Prostate gland (tissue), 2 donors: ENCODE data around the gene ZNF10. TPM values are rescaled to one million over a fixed set of nuclear protein-coding genes. Genes with fewer than 3 reads are reported as not detected.

Experiments used
- DNase-seq: peaks from one replicate; pipeline ENCODE4 v3.0.0-alpha.2; 2019; ENCODE audit warnings: low spot score
- H3K27ac ChIP-seq, 2 donors: fragments of 200-600 bp; sonication (generic); 2 replicates each; pipeline ENCODE4 v1.5.1; 2017 to 2019
- H3K27me3 ChIP-seq: fragments of 200-600 bp; sonication (generic); replicated peaks from 2 replicates; pipeline ENCODE4 v1.5.1; 2019; ENCODE audit not compliant: insufficient read depth
- H3K36me3 ChIP-seq, 2 donors: fragments of 200-600 bp; sonication (generic); 1 replicate in 1 of 2; 2 replicates in 1 of 2; pipeline versions ENCODE4 v1.5.1 to v1.8.1; 2017 to 2019
- H3K4me1 ChIP-seq: fragments of 200-600 bp; sonication (generic); replicated peaks from 2 replicates; pipeline ENCODE4 v1.5.1; 2019
- H3K4me3 ChIP-seq, 2 donors: fragments of 200-600 bp; sonication (generic); 2 replicates each; pipeline ENCODE4 v1.5.1; 2017 to 2019
- H3K9me3 ChIP-seq: fragments of 200-600 bp; sonication (generic); 2 replicates; pipeline ENCODE4 v1.5.1; 2017
- POLR2A ChIP-seq: fragments of 450-650 bp; IDR thresholded peaks from one replicate; pipeline ENCODE4 v1.6.1; 2016; ENCODE audit warnings: antibody characterized with exemption, mild to moderate bottlenecking
- POLR2AphosphoS5 ChIP-seq: sonication (generic); formaldehyde crosslinking; IDR thresholded peaks from one replicate; pipeline ENCODE4 v1.6.1; 2017; ENCODE audit warnings: antibody characterized with exemption
- WGBS: methylation state at CpG from one replicate; pipeline ENCODE4 v1.1.5; 2018; 5-methylcytosine and 5-hydroxymethylcytosine counted together
- intact Hi-C: fragments of 100-400 bp; cut with DNase I; formaldehyde crosslinking; loops from one replicate; pipeline ENCODE4 v1.14.2; 2022
- total RNA-seq, 2 donors: library from RNA; depleted of rRNA; stranded (reverse); fragments of >200 nt; gene quantifications; one replicate each; pipeline ENCODE4 v1.1.0, GENCODE V29; 2016
- TF ChIP-seq, protein P1 (sequence below), 4 experiments: fragments of 200-600 bp in 2 of 4; fragments of 450-650 bp in 2 of 4; sonication (generic) in 2 of 4; IDR thresholded peaks; 1 replicate in 3 of 4; 2 replicates in 1 of 4; pipeline ENCODE4 v1.5.1; 2016 to 2019; ENCODE audit warnings: antibody characterized with exemption in 4 of 4, mild to moderate bottlenecking in 2 of 4, moderate library complexity in 2 of 4

The ZNF10 gene
- total RNA-seq, 2 donors from 2014 or later = 11.6 to 20.3 TPM

DNA sequence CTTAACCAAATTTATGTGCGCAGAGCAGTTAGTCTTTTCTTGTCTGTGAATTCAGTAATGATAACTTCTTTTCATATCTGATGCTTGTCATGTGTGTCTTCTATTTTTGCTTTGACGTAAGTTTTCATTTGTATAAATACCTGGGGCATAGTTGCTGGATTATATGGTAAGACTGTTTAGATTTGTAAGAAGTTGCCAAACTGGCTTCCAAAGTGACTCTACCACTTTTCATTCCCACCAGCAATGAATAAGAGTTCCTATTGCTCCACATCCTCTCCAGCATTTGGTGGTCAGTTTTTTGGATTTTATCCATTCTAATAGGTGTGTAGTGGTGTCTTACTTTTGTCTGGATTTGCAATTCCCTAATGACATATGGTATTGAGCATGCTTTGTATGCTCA lies 59.7 kb downstream of the ZNF10 start:
- no peak for DNase-seq
- H3K27ac ChIP-seq = no peak overlapping the region
- TF ChIP-seq POLR2AphosphoS5 (no peak), POLR2A (no peak)
- TF ChIP-seq, protein P1, sequence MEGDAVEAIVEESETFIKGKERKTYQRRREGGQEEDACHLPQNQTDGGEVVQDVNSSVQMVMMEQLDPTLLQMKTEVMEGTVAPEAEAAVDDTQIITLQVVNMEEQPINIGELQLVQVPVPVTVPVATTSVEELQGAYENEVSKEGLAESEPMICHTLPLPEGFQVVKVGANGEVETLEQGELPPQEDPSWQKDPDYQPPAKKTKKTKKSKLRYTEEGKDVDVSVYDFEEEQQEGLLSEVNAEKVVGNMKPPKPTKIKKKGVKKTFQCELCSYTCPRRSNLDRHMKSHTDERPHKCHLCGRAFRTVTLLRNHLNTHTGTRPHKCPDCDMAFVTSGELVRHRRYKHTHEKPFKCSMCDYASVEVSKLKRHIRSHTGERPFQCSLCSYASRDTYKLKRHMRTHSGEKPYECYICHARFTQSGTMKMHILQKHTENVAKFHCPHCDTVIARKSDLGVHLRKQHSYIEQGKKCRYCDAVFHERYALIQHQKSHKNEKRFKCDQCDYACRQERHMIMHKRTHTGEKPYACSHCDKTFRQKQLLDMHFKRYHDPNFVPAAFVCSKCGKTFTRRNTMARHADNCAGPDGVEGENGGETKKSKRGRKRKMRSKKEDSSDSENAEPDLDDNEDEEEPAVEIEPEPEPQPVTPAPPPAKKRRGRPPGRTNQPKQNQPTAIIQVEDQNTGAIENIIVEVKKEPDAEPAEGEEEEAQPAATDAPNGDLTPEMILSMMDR (IDR thresholded peaks at IDR 0.05) = no peak
- no peaks in the 10 kb centered on the region for H3K9me3 ChIP-seq
- H3K4me1 ChIP-seq = no peaks in the 10 kb centered on the region
- H3K36me3 ChIP-seq = peaks cover 46 to 67% of the 10 kb centered on the region in 2 donors
- 93% methylated on average over 2 of the region's 2 CpGs for WGBS
- no peaks in the 10 kb centered on the region for H3K27me3 ChIP-seq
- no peak overlapping the region for H3K4me3 ChIP-seq
- intact Hi-C loops = no loop called here

DNA sequence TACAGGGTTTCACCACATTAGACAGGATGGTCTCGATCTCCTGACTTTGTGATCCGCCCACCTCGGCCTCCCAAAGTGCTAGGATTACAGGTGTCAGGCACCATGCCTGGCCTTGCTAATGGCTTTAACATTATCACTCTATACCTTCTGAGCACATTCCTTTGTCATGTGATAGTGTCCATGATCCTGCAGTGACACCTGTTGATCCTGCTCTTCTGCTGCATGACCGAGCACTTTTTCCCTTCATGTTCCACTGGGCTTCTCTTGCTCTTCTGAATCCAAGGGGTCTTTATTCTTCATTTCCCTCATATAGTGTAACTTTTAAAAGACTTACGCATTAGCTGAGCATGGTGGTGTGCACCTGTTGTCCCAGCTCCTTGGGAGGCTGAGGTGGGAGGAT lies 62.4 kb downstream of the ZNF10 start:
- 98% methylated on average over 5 of the region's 5 CpGs for WGBS
- intact Hi-C loops = no loop called here
- Histone ChIP-seq H3K27ac (no peak overlapping the region), H3K9me3 (peaks cover 5% of the 10 kb centered on the region), H3K27me3 (no peaks in the 10 kb centered on the region), H3K36me3 (peaks cover 51 to 69% of the 10 kb centered on the region in 2 donors), H3K4me1 (no peaks in the 10 kb centered on the region), H3K4me3 (no peak overlapping the region)
- TF ChIP-seq, protein P1 (IDR thresholded peaks at IDR 0.05) = no peak
- TF ChIP-seq POLR2A = no peak
- TF ChIP-seq POLR2AphosphoS5 = no peak
- DNase-seq = no peak

DNA sequence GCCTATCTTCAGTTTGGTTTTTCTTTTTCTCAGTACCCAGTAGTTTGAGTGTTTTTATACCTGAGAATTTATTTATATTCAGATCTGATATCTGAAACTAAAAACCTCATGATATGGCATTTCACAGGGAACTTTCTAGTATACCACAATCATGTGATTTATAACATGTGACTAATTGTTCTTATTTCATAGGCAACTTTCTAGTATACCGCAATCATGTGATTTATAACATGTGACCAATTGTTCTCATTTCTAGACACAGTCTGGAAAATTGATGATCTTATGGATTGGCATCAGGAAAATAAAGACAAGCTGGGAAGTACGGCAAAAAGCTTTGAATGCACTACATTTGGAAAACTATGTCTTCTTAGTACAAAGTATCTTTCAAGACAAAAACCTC lies 71.5 kb downstream of the ZNF10 start:
- no peak for DNase-seq
- no peak overlapping the region for H3K27ac ChIP-seq
- H3K27me3 ChIP-seq = no peaks in the 10 kb centered on the region
- H3K4me3 ChIP-seq = no peak overlapping the region
- H3K4me1 ChIP-seq = no peaks in the 10 kb centered on the region
- H3K36me3 ChIP-seq = peaks cover 19 to 20% of the 10 kb centered on the region in 2 donors
- 51% methylated on average over 2 of the region's 2 CpGs for WGBS
- intact Hi-C loops = no loop called here
- H3K9me3 ChIP-seq = peaks cover 9% of the 10 kb centered on the region
- TF ChIP-seq POLR2AphosphoS5 = no peak
- no peak for TF ChIP-seq POLR2A
- TF ChIP-seq, protein P1 (IDR thresholded peaks at IDR 0.05) = no peak

DNA sequence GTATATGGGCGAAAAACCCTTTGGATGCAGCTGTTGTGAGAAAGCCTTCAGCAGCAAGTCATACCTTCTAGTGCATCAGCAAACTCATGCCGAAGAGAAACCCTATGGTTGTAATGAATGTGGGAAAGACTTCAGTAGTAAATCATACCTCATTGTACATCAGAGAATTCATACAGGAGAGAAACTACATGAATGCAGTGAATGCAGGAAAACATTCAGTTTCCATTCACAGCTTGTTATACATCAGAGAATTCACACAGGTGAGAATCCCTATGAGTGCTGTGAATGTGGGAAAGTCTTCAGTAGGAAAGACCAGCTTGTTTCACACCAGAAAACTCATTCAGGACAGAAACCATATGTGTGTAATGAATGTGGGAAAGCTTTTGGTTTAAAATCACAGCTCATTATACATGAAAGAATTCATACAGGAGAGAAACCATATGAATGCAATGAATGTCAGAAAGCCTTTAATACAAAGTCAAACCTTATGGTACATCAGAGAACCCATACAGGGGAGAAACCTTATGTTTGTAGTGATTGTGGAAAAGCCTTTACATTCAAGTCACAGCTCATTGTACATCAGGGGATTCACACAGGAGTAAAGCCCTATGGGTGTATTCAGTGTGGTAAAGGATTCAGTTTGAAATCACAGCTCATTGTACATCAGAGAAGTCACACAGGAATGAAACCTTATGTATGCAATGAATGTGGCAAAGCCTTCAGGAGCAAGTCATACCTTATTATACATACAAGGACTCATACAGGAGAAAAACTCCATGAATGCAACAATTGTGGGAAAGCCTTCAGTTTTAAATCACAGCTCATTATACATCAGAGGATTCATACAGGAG lies 72.3 kb downstream of the ZNF10 start:
- Histone ChIP-seq H3K27ac (no peak overlapping the region), H3K9me3 (peaks cover 9% of the 10 kb centered on the region)
- 97% methylated on average over 2 of the region's 2 CpGs for WGBS

More for the DNA sequence above, 72.3 kb downstream of the ZNF10 start:
- TF ChIP-seq POLR2A = no peak
- TF ChIP-seq, protein P1 (IDR thresholded peaks at IDR 0.05) = no peak
- no peak for TF ChIP-seq POLR2AphosphoS5
- Histone ChIP-seq H3K27me3 (no peaks in the 10 kb centered on the region), H3K4me1 (no peaks in the 10 kb centered on the region), H3K4me3 (no peak overlapping the region), H3K36me3 (peaks cover 19 to 20% of the 10 kb centered on the region in 2 donors)
- no peak for DNase-seq
- intact Hi-C loops = no loop called here
